ENCODE results near the gene RPL11. TPM values are rescaled to one million over a fixed set of nuclear protein-coding genes. Genes with fewer than 3 reads are reported as not detected.

Gene RPL11
- total RNA-seq: 750 and 1,055 TPM in 2 replicates

GRCh38 chr1:23691499-23692307, at the start of gene RPL11:
RPL11 (plus strand) TSS chr1:23691806; CDS start chr1:23691824, 18 bp downstream.

GRCh38 chr1:23743287-23744152, 51.9 kb downstream of the RPL11 start, which contains the start of gene ELOA:
ELOA (plus strand) TSS chr1:23743471; CDS start chr1:23743504, 33 bp downstream.

Other genes starting within 250 kb of the RPL11 start
- gene ASAP3, start 207.6 kb upstream of the RPL11 start, total RNA-seq: 62.4 and 140 TPM in 2 replicates
- 0.17 and 2.0 TPM in 2 replicates for gene E2F2, start 160.6 kb upstream of the RPL11 start, total RNA-seq
- gene ID3, start 132.3 kb upstream of the RPL11 start, total RNA-seq: 38.0 and 80.3 TPM in 2 replicates
- 22.7 and 28.0 TPM in 2 replicates for gene ELOA, start 51.7 kb downstream of the RPL11 start, total RNA-seq
- 47.4 and 50.0 TPM in 2 replicates for gene PITHD1, start 86.6 kb downstream of the RPL11 start, total RNA-seq
- 28.2 and 46.8 TPM in 2 replicates for gene LYPLA2, start 99.3 kb downstream of the RPL11 start, total RNA-seq
- 16.9 and 28.1 TPM in 2 replicates for gene GALE, start 108.9 kb downstream of the RPL11 start, total RNA-seq
- 84.5 and 86.0 TPM in 2 replicates for gene HMGCL, start 133.6 kb downstream of the RPL11 start, total RNA-seq
- gene FUCA1, start 176.5 kb downstream of the RPL11 start, total RNA-seq: 2.2 and 7.4 TPM in 2 replicates
- gene CNR2, start 221.6 kb downstream of the RPL11 start, total RNA-seq: not detected in 2 replicates

All from smooth muscle cell of trachea (primary cell).